ENCODE data around the gene COPS4.
A peak's percentile ranks its signal among the peaks of the same experiment; 100 is the strongest.
"Not testable (repeated sequence)": the region's sequence is repeated elsewhere in the genome, so short reads cannot be mapped to it uniquely, and the experiment has no call there.

Gene COPS4

DNA sequence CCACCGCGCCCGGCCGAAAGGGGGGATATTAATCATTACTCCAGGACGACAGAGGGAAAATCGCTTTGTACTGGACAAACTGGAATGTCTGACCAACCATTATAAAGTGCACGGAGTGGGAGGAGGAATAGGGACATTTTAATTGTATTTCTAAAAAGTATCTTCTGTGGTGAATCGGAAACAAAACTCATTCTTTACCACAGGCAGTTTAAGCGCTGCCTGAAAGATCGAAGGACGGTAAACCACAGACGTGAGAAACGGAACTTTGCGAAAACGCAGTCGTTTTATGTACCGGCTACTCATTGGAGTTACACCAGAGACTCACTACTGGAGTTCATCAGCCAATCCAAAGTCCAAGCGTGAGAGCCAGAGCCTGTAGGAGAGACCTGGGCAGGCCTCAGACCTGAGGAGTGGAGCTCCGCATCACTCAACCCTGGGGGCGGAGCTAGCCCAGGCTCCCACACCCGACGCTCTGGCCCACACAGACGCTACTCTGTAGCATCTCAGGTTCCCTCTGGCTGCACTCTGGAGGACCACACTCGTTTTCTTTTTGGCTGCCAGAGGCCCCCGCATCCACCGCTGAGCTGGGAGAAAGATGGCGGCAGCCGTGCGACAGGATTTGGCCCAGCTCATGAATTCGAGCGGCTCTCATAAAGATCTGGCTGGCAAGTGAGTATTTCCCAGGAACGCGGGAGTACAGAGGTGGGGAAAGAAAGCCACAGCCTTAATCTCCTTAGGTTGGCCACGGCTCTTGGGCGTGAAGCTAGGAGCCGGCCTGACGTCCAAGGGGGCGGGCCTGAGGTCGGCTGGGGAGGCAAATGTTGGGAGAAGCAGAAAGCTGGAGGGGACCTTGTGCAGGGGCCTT, at the start of gene COPS4:
Gene COPS4, plus strand, starts transcription at position 554 of the 865 bp plus-strand sequence. Its CDS starts 42 bp downstream, at position 596.
- peak; percentile 95 for DNase-seq

DNA sequence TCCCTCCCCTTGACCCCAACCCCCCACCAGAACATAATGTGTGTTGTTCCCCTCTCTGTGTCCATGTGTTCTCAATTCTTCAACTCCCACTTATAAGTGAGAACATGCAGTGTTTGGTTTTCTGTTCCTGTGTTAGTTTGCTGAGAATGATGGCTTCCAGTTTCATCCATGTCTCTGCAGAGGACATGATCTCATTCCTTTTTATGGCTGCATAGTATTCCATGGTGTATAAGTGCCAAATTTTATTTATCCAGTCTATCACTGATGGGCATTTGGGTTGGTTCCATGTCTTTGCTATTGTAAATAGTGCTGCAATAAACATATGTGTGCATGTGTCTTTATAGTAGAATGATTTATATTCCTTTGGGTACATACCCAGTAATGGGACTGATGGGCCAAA, 47.5 kb upstream of the COPS4 start:
- not testable (repeated sequence) for DNase-seq

DNA sequence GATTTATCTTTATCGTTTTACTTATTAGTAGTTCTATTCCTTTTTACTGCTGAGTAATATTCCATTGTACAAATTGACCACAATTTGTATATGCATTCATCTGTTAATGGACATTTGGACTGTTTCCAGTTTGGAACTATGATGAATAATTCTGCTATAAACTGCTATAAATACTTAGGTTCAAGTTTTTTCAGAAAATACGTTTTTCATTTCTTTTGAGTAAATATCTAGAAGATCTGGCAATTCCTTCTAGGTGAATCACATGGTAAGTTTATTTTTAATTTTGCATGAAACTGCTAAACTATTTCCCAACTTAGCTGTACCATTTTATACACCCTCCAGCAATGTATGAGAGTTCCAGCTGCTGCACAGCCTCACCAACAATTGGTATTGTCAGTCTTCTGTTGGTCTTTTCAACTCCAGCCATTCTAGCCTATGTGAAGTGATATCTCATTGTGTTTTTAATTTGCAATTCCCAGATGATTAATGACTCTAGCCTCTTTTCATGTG, 46.6 kb upstream of the COPS4 start:
- no peak for DNase-seq

DNA sequence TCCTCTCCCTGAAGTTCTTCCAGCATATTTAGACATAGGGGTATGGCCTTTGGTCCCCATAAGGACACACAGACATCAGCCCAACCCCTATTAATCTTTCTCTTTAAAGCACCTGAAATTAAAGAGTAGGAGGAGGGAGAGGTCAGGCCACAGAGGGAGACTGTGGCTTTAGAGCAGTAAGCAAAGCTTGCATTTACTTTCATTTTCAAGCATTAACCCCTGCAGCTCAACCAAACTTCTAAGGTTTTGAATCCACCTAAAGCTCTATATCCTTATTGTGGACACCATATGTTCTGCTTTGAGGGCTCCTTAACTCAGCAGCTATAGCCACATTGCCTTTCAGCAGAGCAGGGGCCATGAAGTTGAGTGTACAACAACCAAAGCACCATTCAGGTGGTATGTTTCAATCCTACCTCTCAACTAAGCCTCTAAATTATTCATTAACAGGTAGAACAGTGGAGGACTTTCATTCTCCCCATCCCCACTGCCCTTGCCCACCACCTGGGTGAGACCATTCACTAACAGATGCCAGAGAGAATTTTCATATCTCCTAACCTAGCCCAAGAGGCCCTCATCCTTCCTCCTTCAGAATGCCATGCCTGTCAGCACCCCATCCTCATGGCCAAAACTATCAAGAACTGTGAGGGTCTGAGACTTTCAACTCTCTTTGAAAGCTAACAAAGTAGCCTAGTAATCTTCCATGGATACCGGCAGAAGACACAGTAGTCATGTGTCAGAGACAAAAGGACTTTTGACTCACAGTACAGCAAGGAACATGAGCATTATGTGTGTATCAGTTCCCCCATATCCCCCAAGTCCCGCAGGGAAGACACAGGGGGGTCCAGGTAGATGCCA, 45.2 kb upstream of the COPS4 start:
- DNase-seq, result no peak

DNA sequence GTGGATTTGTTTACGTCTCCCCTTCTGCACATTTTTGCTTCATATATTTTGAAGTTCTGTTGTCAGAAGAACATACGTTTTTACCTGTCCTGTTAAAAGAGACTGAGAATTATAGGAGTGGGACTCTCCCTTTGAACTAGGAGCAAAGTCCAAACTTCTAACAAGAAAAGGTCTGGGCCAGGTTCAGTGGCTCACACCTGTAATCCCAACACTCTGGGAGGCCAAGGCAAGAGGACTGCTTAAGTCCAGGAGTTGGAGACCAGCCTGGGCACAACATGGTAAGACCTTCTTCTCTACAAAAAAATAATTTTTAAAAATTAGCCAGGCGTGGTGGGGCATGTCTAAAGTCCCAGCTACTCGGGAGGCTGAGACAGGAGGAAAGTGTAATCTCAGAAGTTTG, 40.1 kb upstream of the COPS4 start:
- DNase-seq, result no peak

DNA sequence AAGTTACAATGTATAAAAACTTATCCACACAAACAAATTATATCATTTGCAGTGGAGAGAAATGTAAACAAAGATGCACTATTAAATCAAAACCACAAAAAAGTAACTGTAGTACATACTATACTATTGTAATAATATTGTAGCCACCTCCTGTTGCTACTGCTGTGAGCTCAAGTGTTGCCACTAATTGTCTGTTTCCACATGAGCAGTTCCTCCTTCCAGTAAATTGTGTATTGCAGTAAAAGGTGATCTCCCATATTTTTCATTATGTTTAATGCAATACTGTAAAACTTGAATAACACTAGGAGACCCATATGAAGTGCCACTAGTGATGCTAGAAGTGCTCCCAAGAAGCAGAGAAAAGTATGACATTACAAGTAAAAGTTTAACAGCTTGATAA, 36.1 kb upstream of the COPS4 start:
- no peak for DNase-seq

DNA sequence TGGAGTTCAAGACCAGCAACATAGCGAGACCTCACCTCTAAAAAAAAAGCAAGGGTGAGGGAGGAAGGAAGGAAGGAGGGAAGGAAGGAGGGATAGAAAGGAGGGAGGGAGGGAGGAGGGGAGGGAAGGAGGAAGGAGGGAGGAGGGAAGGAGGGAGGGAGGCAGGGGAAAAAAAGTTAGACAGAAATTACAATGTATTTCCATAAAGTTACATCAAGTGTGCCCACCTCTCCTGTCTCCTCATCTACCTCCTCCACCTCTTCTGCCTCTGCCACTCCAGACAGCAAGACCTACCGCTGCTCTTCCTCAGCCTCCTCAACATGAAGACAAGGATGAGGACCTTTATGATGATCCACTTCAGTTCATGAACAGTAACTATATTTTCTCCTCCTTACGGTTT, 32.7 kb upstream of the COPS4 start:
- DNase-seq, result no peak

DNA sequence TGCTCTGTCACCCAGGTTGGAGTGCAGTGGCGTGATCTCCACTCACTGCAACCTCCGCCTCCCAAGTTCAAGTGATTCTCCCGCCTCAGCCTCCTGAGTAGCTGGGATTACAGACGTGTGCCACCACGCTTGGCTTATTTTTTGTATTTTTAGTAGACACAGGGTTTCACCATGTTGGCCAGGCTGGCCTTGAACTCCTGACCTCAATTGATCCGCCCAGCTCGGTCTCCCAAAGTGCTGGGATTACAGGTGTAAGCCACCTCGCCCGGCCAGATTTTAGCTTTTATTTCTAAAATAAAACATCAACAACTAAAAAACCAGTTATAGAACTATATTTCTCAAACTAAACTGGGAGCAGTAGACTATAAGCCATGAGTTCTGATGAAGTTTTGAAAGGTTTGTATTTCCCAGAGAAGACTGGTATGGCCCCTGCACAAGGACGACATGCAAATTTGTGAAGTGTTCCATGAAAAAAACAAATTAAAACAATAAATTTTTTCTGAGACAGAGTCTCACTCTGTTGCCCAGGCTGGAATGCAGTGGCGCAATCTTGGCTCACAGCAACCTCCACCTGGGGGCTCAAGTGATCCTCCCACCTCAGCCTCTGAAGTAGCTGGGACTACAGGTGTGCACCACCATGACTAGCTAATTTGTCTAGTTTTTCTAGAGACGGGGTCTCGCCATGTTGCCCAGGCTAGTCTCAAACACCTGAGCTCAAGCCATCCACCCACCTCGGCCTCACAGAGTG, 31.8 kb upstream of the COPS4 start:
- DNase-seq, result not testable (repeated sequence)

DNA sequence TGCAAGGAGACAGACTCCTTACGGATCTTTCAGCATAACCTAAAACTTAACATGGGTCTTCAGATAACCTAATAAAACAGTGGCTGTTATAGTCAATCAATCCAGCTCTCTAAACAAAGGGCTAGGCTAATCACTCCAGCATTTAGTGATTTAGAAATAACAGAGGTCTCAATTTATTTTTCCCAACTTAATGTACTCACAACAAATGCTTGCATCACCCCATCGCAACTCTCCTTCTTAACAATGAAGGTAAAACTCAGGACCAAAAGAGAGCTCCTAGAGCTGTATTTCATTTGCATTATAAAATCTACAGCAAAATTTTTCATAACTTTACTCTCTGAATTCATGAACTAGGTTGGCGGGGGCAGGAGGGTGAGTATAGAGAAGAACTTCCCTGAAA, 25.5 kb upstream of the COPS4 start:
- DNase-seq, result no peak

DNA sequence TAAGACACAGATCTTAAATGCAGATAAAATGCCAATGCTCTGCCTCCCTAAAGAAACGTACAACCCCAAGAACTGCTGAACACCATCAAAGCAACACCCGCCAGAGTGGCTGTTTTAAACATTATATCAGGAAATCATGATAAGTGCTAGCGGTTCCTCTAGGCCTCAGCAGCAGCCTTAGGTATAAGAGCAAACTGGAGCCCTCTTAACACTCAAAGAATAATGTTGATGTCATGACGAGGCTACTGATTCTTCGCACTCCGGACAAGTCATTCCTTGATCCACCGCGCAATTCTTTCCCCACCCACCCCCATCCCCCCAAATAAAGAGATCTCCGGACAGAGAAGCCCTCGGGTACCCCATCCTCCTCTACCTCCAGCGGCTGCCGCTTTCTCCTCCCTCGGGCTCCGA, 24.9 kb upstream of the COPS4 start:
- DNase-seq, result no peak

DNA sequence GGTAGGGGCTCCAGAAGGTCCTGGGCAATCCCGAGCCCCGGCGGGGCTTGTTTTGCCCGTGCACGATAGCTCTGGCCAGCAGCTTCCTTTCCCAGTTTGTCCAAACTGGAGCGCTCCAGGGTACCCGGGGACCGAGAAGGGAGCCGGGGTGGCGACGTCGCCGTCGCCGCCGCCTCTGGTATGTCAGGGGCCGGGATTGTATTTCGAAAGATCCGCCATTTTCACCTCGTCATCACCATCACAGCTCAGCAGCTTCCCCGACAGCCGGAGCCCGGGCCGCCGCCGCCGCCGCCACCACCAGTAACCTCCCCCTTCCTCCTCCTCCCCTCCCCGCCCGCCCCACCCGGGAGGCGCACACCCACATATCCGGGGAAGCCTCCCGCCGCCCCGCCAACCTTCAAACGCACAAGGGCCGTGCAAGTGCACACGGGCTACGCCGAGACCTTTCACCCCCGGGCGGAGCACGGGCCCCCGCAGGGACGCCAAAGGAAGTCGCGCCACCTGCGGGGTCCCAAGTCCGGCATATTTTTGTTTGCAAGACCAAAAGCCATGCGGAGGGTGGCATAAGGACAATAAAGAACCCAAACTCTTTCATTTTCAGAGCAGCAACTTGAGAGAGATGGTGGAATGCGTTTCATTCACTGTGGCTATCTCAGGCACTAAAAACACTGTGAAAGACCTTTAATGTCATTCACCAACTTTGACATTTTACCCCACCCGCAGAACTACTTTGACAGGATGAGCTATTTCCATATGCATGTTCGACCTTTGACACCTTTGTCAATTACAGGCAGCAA, 24.3 kb upstream of the COPS4 start, which contains the start of gene LIN54:
Gene LIN54, minus strand, starts transcription at position 302 of the 797 bp plus-strand sequence. CDS start 25,979 bp downstream, outside the sequence.
- DNase-seq, result peak; percentile 67

DNA sequence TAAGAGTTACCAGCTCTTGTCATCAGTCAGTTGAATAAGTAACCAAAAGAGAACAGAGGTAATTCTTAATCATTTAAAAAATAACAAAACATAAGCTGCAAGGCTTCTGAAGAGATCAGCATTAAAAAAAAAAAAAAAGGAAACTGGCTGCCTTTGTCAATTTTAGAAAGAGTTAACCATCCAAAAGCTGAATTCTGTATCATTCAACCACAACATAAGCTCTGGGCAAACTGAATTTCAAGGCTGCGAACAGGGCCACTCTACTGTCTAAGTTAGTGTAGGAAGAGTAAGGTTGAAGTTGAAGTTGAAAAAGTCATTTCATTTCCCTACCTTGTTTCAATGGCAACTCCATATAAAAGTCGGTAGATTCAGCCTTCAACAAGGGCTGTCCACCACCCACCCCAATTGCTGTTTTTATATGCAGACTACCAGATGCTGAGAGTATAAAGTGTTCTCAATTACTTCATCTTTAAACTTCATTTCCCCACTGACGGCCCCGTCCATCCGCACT, 23.2 kb upstream of the COPS4 start:
- no peak for DNase-seq

DNA sequence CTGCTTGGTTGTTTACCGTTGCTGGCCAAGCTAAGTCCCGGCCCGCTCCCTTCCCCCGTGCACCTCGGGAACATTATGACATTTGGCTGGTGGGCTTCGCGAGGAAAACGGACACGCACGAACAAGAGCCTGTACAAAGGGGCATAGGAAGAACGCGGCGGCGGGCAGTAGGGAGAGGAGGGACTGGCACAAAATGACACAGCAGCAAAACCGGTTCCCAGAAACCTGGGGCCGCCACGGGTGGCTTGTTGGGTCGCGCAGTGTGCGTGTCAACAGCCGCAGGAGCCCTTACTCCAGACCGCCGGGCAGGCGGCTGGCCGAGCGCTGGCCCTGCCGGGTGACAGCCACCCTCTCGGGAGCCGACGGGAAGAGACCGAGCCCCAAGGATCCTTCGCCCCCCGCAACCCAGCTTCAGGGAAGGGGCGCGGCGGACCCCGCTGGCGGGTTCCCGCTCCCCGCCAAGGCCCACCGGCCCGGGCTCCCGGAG, 22.7 kb upstream of the COPS4 start:
- DNase-seq, result no peak

DNA sequence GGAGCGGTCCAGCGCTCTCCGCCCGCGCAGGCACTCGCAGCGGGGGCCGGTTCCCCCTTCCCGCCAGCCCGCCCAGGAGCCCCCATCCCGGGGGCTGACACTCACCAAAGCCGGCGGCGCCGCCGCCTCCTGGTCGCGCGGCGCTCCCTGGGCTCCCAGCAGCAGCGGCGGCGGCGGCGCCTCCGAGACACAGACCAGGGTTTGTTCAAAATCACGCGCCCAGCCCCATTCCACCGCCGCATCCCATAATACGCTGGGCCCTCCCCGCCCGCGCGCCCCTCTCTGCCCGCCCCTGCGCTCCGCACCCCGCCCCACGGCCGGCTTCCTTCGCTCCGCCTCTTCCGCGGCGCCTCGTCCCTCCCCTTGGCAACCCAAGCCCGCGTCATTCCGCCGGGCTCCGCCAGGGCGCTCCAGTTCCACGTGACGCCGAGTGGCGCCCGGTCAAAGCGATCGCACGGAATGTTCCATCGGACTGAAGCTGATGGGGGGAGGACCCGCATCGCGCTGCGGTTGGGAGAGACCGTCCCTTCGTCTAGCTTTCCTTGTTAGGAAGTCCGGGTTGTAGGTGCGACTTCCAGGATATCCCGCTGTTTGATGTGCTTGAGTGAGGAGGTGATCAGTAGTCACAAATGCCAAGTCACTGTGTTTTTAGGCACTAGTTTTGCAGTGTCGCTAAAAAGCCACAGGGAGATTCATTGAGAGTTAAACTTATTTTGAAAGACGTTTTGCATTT, 22.1 kb upstream of the COPS4 start:
- DNase-seq, result peak; percentile 97

DNA sequence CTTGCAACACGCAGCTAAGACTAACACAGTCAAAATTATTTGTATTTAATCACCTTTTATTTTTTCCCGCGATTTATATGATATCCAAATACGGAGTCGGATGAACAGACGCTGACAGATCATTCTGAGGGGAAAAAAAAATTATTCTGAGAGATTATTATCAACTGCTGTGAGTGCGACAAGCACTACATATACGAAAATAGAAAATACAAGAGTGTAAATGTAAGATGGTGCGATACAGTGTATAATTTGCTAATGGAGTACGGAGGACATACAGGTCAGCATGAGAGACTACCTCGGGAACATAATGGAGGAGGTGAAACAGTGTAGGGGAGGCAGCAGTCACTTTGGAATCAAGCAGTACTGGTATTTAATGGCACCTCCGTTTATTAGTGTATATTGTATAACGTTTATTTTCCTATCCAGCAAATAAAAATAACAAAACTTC, 21.5 kb upstream of the COPS4 start:
- no peak for DNase-seq

DNA sequence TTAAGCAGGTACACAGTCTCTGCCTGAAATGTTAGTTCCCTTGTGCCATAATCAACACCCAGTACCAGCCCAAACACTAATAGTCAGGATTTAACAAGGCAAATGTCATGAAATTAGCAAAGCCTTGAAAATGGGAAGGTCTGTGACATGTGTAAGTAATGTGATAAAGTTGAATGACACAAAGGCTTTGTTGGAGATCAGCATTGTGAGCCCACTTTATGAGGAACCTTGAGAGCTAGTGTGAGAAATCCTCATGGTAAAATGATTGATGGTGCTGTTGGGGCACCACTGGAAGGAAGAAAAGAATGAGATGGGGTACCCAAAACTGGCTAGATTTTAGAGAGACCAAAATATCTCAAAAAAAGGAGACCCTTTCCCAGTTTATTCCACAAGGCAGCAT, 21.1 kb upstream of the COPS4 start:
- no peak for DNase-seq

DNA sequence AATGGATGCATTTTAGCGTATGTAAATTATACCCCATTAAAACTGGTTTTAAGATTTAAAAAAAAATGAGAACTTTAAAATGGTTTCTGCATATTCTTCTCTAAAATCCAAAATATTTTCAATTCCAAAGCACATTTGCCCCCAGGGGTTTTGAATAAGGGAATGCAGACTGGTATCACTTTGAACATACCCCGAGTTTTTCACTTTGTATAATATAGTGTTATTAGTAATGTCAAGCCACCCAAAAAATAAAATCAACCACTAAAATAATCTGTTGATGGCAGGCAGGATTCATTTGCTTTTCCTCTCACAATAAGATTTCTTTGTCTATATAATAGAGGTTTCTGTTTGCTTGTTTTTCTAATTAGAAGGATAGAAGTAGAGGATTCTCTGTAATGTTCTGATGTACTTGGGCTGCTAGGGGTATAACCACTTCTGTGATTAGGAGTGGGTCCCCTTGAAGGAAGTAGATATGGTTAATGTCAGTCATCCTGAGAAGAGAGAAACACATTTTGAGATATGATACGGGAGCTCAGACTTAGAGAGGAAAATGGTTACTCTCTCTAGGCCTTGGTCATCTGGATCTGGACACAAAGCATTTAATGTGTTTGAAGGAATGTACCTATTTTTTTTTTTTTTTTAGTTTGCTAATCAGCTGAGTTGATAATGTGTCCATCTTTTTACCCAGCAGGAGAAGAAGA, 15.0 kb upstream of the COPS4 start:
- no peak for DNase-seq

DNA sequence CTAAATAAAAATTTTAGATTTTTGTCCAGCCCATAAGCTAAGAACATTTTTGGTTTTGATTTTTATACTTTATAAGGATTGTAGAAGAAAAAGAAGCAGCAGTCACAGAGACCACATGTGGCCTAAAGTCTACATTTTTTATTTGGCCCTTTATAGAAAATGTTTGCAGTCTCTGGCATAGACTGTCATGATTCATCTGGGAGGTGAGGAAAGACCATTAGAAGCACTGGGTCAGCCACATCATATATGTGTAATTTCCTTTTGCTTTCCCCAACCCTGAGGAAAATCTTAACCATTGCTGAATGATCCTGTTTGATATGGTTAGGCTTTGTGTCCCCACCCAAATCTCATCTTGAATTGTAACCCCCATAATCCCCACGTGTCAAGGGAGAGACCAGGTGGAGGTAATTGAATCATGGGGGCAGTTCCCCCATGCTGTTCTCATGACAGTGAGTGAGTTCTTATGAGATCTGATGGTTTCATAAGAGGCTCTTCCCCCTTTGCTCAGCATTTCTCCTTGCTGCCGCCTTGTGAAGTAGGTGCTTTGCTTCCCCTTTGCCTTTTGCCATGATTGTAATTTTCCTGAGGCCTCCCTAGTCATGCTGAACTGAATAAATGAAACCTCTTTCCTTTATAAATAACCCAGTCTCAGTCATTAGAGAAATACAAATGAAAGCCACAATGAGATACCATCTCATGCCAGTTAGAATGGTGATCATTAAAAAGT, 12.1 kb upstream of the COPS4 start:
- DNase-seq, result no peak

DNA sequence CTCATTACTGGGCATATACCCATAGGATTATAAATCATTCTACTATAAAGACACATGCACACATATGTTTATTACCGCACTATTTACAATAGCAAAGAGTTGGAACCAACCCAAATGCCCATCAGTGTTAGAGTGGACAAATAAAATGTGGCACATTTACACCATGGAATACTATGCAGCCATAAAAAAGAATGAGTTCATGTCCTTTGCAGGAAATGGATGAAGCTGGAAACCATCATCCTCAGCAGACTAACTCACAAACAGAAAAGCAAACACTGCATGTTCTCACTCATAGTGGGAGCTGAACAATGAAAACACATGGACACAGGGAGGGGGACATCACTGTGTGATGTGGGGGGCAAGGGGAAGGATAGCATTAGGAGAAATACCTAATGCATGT, 11.4 kb upstream of the COPS4 start:
- not testable (repeated sequence) for DNase-seq
